Pancreas (tissue), 10 donors: ENCODE results near the gene DIDO1. TPM values are rescaled to one million over a fixed set of nuclear protein-coding genes. Genes with fewer than 3 reads are reported as not detected.

Experiments used
- ATAC-seq, 4 donors: fragments of 200-7000 bp; cut with Tn5 transposase; one replicate each; pipeline versions ENCODE4 v1.8.0 to v1.9.1; 2020; ENCODE audit warnings: mild to moderate bottlenecking in 4 of 4, moderate library complexity in 4 of 4
- DNase-seq, 6 donors: peaks; one replicate each; pipeline ENCODE4 v3.0.0-alpha.2; 2020
- FAIRE-seq: peaks from 2 replicates; lab custom pipeline; 2012; peaks lifted over from hg19 to GRCh38; lab: Jason Lieb, UNC
- H3K27ac ChIP-seq, 4 donors: fragments of 200-600 bp; sonication (generic); 1 replicate in 3 of 4; 2 replicates in 1 of 4; pipeline versions ENCODE4 v1.5.0 to v1.8.0; 2020
- H3K27me3 ChIP-seq, 4 donors: fragments of 200-600 bp; one replicate each; pipeline ENCODE4 v1.8.0; 2021
- H3K36me3 ChIP-seq, 3 donors: fragments of 200-600 bp; sonication (generic) in 1 of 3; one replicate each; pipeline versions ENCODE4 v1.5.0 to v1.8.0; 2020 to 2021
- H3K4me1 ChIP-seq, 3 donors: fragments of 200-600 bp; one replicate each; pipeline ENCODE4 v1.8.0; 2021
- H3K4me3 ChIP-seq, 4 donors: fragments of 200-600 bp; sonication (generic) in 2 of 4; one replicate each; pipeline versions ENCODE4 v1.5.0 to v1.8.0; 2020 to 2021
- H3K9me3 ChIP-seq, 4 donors: fragments of 200-600 bp; one replicate each; pipeline ENCODE4 v1.8.0; 2021
- CTCF ChIP-seq, 4 donors: fragments of 200-600 bp; sonication (generic) in 3 of 4; IDR thresholded peaks; one replicate each; pipeline versions ENCODE4 v1.5.0 to v1.8.0; 2021; ENCODE audit warnings: antibody characterized with exemption in 4 of 4
- WGBS, 2 donors: extraction: QIAGEN DNeasy Blood & Tissue Kit; methylation state at CpG; one replicate each; pipeline ENCODE4 v1.1.7; 2013; 5-methylcytosine and 5-hydroxymethylcytosine counted together
- intact Hi-C, 3 donors: fragments of 100-400 bp; cut with DNase I; formaldehyde crosslinking; loops; one replicate each; pipeline versions ENCODE4 v1.11.1 to v1.14.2; 2022
- polyA plus RNA-seq, 2 donors: library from polyadenylated mRNA; stranded (reverse); fragments of 200-250 nt; gene quantifications; one replicate each; pipeline ENCODE4 v1.2.3, GENCODE V29; 2013
- total RNA-seq, 6 donors: library from RNA; stranded (reverse); fragmentation: NEBNext Ultra II Directional in 4 of 6; extraction: Animal tissue kit (Norgen Biotek cat#: 25700) in 4 of 6; gene quantifications; one replicate each; pipeline versions ENCODE4 v1.2.1 to v1.2.4, GENCODE V29; 2021 to 2023
- donor health status: healthy with polysubstance abuse.
- donor health status: DM: no; HTN: no; CAD: no; lungs with moderate emphysema.
- donor health status: DM: no; HTN: no; CAD: no.
- donor health status: control.
- donor health status: control.
- donor health status: Bipolar disorder and iron deficiency.
- donor health status: DM: yes; HTN: yes; CAD: no.
- donor health status: DM: no; HTN: no; CAD: no.
- donor health status: DM: no; HTN: no; CAD: no.
- donor health status: DM: yes; HTN: yes; CAD: no.

Gene DIDO1
- total and polyA plus RNA-seq, 8 donors = 16.7 to 29.8 (median 18.5) TPM

GRCh38 chr20:62955519-62956386 is 29.4 kb upstream of the DIDO1 start:
- DNase-seq (peak in 1 of 6 donors; percentile 40), FAIRE-seq (no peak), ATAC-seq (peak in 3 of 4 donors; percentile 5 to 53 (median 26))
- no peak for TF ChIP-seq CTCF (IDR thresholded peaks at IDR 0.05)
- Histone ChIP-seq H3K4me3 (no peak overlapping the region), H3K4me1 (no peaks in the 10 kb centered on the region), H3K36me3 (no peaks in the 10 kb centered on the region), H3K27me3 (no peaks in the 10 kb centered on the region), H3K9me3 (no peaks in the 10 kb centered on the region), H3K27ac (peak overlapping the region in 3 of 4 donors; percentile 17 to 40 (median 22))
- intact Hi-C loops = no loop called here
- WGBS, 2 donors = 47 to 56% methylated on average over 23 of the region's 23 CpGs

GRCh38 chr20:62953839-62954703 is 27.8 kb upstream of the DIDO1 start:
- ATAC-seq = peak in 3 of 4 donors; percentile 46 to 62 (median 52)

GRCh38 chr20:62952968-62953838 is 26.9 kb upstream of the DIDO1 start:
- ATAC-seq (peak; percentile 3 to 20 (median 6)), FAIRE-seq (no peak)
- WGBS, 2 donors = 74 to 82% methylated on average over 17 to 19 of the region's 19 CpGs

More at GRCh38 chr20:62953839-62954703, 27.8 kb upstream of the DIDO1 start:
- H3K27me3 ChIP-seq = no peaks in the 10 kb centered on the region
- FAIRE-seq = no peak
- no peaks in the 10 kb centered on the region for H3K4me1 ChIP-seq
- H3K9me3 ChIP-seq = no peaks in the 10 kb centered on the region
- intact Hi-C loops = no loop called here
- no peaks in the 10 kb centered on the region for H3K36me3 ChIP-seq
- H3K27ac ChIP-seq = peak overlapping the region in 2 of 4 donors; percentile 18 to 57
- peak in 2 of 6 donors; percentile 29 to 59 for DNase-seq
- peak overlapping the region in 1 of 4 donors; percentile 39 for H3K4me3 ChIP-seq
- WGBS, 2 donors = 67 to 73% methylated on average over 32 of the region's 32 CpGs
- no peak for TF ChIP-seq CTCF (IDR thresholded peaks at IDR 0.05)

More at GRCh38 chr20:62952968-62953838, 26.9 kb upstream of the DIDO1 start:
- Histone ChIP-seq H3K27ac (peak overlapping the region in 2 of 4 donors; percentile 18 to 57), H3K27me3 (no peaks in the 10 kb centered on the region), H3K36me3 (no peaks in the 10 kb centered on the region), H3K4me1 (no peaks in the 10 kb centered on the region), H3K4me3 (peak overlapping the region in 2 of 4 donors; percentile 24 to 39), H3K9me3 (no peaks in the 10 kb centered on the region)
- intact Hi-C loops = no loop called here
- DNase-seq = peak in 1 of 6 donors; percentile 35
- TF ChIP-seq CTCF (IDR thresholded peaks at IDR 0.05) = no peak
